ENCODE data around the gene DCST1.

Gene DCST1

GRCh38 chr1:155075535-155075934, 41.9 kb downstream of the DCST1 start:
- DNase-seq (ENCODE audit: low read depth) = no peak
- no peak overlapping the region for H3K4me3 ChIP-seq (ENCODE audit: low read depth, low read length)
- TF ChIP-seq CTCF (IDR thresholded peaks at IDR 0.05; ENCODE audit: insufficient read depth, low read depth, low read length, missing control alignments) = no peak

- no peak for TF ChIP-seq CTCF (IDR thresholded peaks at IDR 0.05; ENCODE audit: insufficient read depth, low read depth, low read length, missing control alignments)
- no peak overlapping the region for H3K4me3 ChIP-seq (ENCODE audit: low read depth, low read length)
- no peak for DNase-seq (ENCODE audit: low read depth)
Observed at GRCh38 chr1:155076371-155076770, 42.7 kb downstream of the DCST1 start.

GRCh38 chr1:155077346-155077745, 43.7 kb downstream of the DCST1 start:
- no peak overlapping the region for H3K4me3 ChIP-seq (ENCODE audit: low read depth, low read length)
- TF ChIP-seq CTCF (IDR thresholded peaks at IDR 0.05; ENCODE audit: insufficient read depth, low read depth, low read length, missing control alignments) = no peak
- no peak for DNase-seq (ENCODE audit: low read depth)

- TF ChIP-seq CTCF (IDR thresholded peaks at IDR 0.05; ENCODE audit: insufficient read depth, low read depth, low read length, missing control alignments) = no peak
- no peak for DNase-seq (ENCODE audit: low read depth)
- no peak overlapping the region for H3K4me3 ChIP-seq (ENCODE audit: low read depth, low read length)
Observed at GRCh38 chr1:155077758-155078445, 44.3 kb downstream of the DCST1 start.

- peak; percentile 58 for DNase-seq (ENCODE audit: low read depth)
- TF ChIP-seq CTCF (IDR thresholded peaks at IDR 0.05; ENCODE audit: insufficient read depth, low read depth, low read length, missing control alignments) = no peak
- H3K4me3 ChIP-seq (ENCODE audit: low read depth, low read length) = peak within 1 kb of the TSS; percentile 7; the same call in 1 of the 2 replicates
Observed at GRCh38 chr1:155078469-155079209, 45.0 kb downstream of the DCST1 start, which contains the start of gene EFNA3. EFNA3 (plus strand) TSS chr1:155078837; CDS start chr1:155078942, 105 bp downstream.

- 0 out of 2 replicates have a peak overlapping the region, but pooled peaks have one; percentile 7 for H3K4me3 ChIP-seq (ENCODE audit: low read depth, low read length)
- TF ChIP-seq CTCF (IDR thresholded peaks at IDR 0.05; ENCODE audit: insufficient read depth, low read depth, low read length, missing control alignments) = no peak
- no peak for DNase-seq (ENCODE audit: low read depth)
Observed at GRCh38 chr1:155079210-155079486, 45.5 kb downstream of the DCST1 start.
